ENCODE results near the gene COL3A1. TPM values are rescaled to one million over a fixed set of nuclear protein-coding genes. Genes with fewer than 3 reads are reported as not detected.

Gene COL3A1
- total and polyA plus RNA-seq, 2 of the 8 experiments (the other 6 are each of a cell fraction or from before 2014, with no cell fraction given), result 0.07 to 0.11 TPM

- TF ChIP-seq USF2 (IDR thresholded peaks at IDR 0.05; ENCODE audit: low read length) (no peak), HDAC6 (IDR thresholded peaks at IDR 0.05; ENCODE audit: low read depth, low read length) (no peak), BRCA1 (IDR thresholded peaks at IDR 0.05; ENCODE audit: low read depth, low read length) (no peak), SP1 (IDR thresholded peaks at IDR 0.05; ENCODE audit: low read depth, low read length) (no peak)
Measured at GRCh38 chr2:188984680-188985079, 10.5 kb downstream of the COL3A1 start (continued).

All from H1 (cell line).